HL-60 (cell line): ENCODE data around the gene PRICKLE2.

Experiments
- CTCF ChIP-seq: IDR thresholded peaks from one replicate; pipeline ENCODE4 v1.5.1; 2011; ENCODE audit warnings: low read length, control low read depth, inconsistent platforms; ENCODE audit not compliant: insufficient read depth
- GABPA ChIP-seq: IDR thresholded peaks from 2 replicates; pipeline ENCODE4 v1.6.1; 2012; ENCODE audit warnings: low read depth
- POLR2AphosphoS5 ChIP-seq: IDR thresholded peaks from 2 replicates; pipeline ENCODE4 v1.6.1; 2012; ENCODE audit warnings: low read depth
- REST ChIP-seq: IDR thresholded peaks from 2 replicates; pipeline ENCODE4 v1.6.1; 2012; ENCODE audit warnings: low read depth; ENCODE audit not compliant: insufficient replicate concordance
- SPI1 ChIP-seq: IDR thresholded peaks from 2 replicates; pipeline ENCODE4 v1.6.1; 2012; ENCODE audit warnings: low read depth, mild to moderate bottlenecking, borderline replicate concordance

GRCh38 chr3:64073158-64073761 lies 152.0 kb downstream of the PRICKLE2 start:
- TF ChIP-seq CTCF (no peak), GABPA (no peak), SPI1 (no peak), POLR2AphosphoS5 (no peak), REST (no peak)
